HG03039 (cell line): ENCODE results near the gene AXIN1.
"Not testable (repeated sequence)": the region's sequence is repeated elsewhere in the genome, so short reads cannot be mapped to it uniquely, and the experiment has no call there.

Experiments
- ATAC-seq: cut with Tn5 transposase; IDR thresholded peaks from one replicate; pipeline ENCODE4 v1.9.1; 2021; ENCODE audit warnings: mild to moderate bottlenecking, moderate library complexity; ENCODE audit not compliant: unreplicated experiment

Gene AXIN1

DNA sequence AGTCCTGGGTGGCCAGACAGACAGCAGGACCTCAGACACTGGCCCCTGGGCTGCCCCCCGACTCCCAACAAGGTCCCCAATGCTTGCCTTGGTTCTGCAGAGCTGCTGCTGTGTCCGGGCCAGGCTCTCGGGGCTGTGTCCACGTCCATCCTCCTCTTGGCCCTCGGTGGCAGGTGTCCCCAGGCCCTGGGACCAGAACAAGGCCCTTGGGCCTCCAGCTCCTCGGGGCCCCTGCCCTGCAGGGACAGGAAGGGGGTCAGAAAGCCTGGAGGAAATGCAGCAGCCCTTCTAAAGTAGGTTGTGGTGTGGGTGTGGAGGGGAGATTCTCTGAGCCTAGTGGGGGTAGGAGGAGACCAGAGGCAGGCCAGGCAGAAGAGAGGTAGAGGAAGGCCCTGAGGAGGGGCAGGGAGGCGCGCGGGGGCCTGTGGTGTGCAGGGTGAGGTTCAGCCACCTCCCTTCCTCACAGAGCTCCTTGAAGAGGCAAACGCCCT lies 2.5 kb upstream of the AXIN1 start:
- no peak for ATAC-seq

- no peak for ATAC-seq
These were observed 1.9 kb upstream of the AXIN1 start for GRCh38 chr16:354291-354881.

DNA sequence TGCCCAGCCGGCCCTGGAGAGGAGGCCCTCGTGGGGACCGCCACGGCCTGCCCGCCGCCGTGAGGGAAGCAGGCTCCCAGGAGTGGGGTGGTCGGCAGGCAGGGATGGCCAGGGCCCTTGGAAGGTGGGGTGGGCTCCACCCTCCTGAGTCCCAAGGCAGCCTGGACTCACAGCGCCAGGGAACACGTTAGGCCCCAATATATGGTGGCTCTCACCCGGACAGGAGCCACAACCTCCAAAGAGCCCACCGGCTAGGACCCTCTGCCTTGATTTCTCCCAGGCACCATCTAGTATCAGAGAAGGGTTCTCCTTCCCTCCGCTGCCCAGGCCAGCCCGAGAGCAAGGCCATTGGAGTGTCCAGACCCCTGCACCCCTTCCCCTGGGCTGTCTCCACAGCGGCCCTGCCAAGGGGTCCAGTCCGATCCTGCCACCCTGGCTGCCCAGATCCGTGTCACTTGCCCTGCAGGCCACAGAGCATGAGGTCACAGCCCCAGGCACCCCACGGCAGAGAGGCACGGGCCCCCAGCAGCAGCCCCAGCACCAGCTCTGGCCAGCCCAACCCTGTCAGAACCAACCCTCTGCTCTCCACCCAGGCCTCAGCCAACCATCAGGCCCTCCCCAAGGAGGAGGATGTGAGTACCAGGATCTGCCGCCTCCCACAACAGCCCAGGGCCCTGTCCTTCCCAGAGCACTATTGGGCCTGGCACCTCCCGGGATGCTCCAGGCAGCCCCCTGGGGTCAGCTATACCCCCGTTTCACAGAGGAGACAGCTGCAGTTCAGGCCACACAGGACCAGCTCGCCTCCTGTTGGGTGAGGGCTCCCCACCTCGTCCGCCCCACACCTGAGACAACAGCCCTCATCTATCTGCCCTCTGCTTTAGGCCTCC lies 1.1 kb upstream of the AXIN1 start:
- no peak for ATAC-seq

DNA sequence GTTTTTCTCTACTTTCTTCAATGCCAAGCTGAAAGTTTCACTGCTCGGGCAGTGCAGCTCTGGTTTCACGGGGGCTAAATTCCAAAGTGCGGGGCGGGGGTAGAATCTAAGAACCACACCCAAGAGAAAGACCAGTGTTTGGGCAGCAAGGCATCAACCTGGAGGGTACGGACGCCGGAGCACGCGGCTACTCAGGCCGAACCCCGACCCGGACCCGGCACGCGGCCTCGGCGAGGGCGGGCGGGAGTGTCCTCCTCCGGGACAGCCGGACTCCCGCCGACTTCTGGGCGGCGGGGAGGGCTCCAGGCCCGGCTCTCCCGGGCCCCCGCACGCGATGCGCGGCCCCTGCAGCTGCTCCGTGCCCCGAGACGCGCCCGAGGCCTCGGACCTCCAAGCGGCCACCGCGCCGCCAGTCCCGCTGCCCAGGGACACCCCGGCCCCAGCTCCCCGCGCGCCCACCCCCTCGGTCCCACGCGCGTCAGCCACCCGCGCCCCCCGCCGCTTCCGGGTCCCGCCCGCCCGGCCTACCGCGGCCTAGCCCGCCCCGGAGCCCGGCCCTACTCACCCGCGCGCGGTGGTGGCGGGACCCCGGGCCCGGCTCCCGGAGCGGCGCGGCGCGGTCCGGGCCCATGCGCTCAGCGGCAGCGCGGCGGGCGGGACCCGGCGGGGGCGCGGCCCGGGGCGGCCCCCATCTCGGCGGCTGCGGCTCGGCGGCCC lies 561 bp downstream of the AXIN1 start:
- ATAC-seq, result peak; percentile 22

DNA sequence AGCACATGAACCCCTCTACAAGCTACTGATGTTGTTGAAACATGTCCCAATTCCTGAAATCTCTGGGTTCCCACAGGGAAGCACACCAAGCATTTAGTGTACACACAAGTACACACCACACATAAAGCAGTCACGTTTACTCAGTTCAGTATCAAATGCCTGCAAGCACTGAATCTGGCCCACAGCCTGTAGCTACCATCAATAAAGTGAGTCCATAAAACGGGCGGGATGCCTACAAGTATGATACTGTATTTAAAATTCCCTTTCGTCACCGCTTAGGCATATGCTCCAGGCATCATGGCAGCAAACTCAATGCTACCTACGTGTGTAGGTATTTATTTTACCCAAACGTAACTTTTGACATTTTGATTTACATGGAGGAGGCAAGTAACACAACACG lies 2.3 kb downstream of the AXIN1 start:
- no peak for ATAC-seq

GRCh38 chr16:349211-349610 lies 3.3 kb downstream of the AXIN1 start:
- ATAC-seq, result no peak

GRCh38 chr16:348495-348894 lies 4.0 kb downstream of the AXIN1 start:
- not testable (repeated sequence) for ATAC-seq

DNA sequence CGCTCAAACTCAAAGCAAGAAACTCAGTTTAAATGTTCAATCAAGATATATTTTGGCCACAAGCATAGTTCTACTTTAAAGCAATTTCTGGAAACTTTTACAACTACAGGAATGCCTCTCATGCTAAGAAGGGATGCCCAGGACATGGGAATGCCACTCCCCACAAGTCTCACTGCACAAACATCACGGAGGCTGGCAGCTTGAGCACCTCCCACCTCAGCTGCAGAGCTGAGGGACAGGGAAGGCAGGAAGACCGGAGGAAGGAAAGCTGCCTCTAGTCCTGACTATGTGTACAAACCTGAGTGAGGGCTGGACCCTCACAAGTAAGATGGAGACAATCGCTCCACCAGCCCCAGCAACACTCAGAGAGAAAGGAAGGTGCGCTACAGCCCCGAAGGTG lies 5.3 kb downstream of the AXIN1 start:
- no peak for ATAC-seq

DNA sequence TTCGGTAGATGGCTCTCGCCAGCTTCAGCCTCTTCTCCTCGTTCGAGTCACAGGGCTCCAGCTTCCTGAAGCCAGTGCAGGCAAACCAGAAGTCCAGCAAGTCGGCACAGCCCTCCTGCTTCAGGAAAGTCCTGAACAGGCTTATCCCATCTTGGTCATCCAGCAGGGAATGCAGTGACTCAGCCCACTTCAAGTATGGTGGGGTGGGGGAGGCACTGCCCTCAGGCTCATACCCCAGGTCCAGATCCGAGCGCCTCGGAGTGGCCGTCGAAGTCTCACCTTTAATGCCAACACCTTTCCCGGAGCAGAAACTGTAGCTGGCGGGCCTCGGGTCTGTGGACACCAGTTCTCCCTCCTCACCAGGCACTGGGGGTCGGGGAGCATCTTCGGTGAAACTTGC lies 5.9 kb downstream of the AXIN1 start:
- ATAC-seq, result no peak

DNA sequence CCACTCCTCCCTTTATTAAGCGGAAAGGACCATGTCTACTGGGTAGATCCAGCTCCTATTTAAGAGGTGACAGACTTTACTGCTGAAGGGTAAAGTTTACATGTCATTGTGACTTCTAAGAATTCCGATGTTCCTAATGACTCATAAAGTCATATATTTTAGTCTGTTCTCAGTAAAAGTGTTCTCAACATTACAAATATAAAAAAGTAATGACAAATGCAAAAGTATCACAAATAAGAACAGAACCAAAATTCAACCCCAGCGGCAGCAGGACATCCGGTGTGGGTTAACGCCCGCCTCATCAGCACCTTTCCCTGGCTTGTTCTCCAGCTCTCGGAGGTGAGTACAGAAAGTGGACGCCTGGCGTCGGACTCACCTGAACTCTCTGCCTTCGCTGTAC lies 6.8 kb downstream of the AXIN1 start:
- no peak for ATAC-seq

DNA sequence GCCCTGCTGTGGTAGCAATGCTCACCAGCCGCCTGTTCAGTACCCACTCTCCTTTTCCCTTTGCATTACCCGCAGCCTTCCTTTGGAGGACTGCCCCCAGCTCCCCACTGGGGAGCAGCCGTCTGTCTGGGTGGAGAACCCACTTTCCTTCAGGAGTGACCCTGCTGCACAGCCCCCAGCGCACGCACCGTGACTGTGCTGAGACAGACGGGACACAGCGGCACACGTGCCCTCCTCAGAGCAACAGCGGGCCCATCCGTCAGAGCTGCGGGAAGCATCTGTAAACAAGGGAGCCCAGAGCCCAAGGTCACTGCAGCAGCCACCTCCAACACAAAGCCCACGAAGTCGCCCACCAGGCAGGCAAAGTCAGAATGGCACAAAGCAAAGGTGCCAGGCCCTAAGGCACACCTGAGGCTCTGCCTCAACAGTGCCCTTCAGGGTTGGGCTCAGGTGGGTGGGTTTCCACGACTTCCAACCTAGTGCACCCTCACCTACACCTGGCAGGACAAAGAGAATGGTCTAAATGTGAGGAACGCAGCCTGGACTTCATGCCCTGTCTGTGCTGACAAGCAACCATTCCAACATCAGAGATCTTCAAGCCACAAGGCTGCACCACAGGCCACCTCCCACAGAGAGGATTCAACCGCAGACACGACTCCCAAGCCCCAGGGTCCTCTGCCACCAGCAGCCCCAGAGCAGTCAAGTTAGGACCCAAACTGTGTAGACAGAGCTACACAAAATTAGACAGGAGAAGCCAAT lies 9.9 kb downstream of the AXIN1 start:
- ATAC-seq, result no peak

DNA sequence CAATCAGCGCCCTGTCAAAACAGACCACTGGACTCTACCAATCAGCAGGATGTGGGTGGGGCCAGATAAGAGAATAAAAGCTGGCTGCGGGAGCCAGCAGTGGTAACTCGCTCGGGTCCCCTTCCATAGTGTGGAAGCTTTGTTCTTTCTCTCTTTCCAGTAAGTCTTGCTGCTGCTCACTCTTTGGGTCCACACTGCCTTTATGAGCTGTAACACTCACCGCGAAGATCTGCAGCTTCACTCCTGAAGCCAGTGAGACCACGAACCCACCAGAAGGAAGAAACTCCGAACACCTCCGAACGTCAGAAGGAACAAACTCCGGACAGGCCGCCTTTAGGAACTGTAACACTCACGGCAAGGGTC lies 10.6 kb downstream of the AXIN1 start:
- ATAC-seq, result not testable (repeated sequence)

DNA sequence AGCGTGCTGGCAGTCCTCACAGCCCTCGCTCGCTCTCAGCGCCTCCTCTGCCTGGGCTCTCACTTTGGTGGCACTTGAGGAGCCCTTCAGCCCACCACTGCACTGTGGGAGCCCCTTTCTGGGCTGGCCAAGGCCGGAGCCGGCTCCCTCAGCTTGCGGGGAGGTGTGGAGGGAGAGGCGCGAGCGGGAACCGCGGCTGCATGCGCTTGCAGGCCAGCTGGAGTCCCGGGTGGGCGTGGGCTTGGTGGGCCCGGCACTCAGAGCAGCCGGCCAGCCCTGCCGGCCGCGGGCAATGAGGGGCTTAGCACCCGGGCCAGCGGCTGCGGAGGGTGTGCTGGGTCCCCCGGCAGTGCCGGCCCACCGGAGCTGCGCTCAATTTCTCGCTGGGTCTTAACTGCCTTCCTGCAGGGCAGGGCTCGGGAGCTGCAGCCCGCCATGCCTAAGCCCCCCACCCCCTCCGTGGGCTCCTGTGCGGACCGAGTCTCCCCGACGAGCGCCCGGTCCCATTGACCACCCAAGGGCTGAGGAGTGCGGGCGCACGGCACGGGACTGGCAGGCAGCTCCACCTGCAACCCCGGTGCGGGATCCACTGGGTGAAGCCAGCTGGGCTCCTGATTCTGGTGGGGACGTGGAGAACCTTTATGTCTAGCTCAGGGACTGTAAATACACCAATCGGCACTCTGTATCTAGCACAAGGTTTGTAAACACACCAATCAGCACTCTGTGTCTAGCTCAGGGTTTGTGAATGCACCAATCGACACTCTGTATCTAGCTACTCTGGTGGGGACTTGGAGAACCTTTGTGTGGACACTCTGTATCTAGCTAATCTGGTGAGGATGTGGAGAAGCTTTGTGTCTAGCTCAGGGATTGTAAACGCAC lies 11.2 kb downstream of the AXIN1 start:
- ATAC-seq, result not testable (repeated sequence)

DNA sequence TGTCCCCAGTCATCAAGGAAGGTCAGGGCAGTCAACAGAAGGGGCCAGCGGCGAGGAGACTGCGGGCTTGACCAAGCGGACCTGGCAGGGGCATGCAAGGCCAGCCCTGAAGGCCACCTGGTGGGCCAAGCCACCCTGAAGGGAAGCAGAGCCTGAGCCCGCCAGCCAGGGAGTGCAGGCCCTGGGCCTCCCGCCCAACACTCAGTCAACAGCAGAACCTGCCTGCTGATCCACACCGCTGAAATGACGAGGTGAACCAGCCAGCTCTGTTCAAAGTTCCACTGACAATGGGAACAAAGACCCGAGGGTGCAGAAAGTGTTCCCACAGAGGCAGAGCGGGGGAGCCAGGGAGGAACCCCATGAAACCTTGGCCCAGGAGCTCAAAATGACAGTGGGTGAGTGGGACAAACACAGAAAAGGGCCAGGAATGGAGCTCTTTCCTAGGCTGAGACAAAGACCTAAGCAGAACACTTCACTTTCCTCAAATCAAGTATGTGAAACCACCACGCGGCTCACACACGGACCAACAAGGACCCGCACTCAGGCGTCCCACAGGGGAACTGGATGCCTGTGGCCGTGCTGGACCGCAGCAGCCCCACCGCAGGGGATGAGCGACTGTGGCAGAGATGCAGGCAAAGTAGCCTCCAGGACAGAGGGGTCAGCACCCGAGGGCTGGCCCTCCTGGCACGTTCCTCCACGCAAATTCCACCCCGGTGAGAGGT lies 12.0 kb downstream of the AXIN1 start:
- no peak for ATAC-seq

DNA sequence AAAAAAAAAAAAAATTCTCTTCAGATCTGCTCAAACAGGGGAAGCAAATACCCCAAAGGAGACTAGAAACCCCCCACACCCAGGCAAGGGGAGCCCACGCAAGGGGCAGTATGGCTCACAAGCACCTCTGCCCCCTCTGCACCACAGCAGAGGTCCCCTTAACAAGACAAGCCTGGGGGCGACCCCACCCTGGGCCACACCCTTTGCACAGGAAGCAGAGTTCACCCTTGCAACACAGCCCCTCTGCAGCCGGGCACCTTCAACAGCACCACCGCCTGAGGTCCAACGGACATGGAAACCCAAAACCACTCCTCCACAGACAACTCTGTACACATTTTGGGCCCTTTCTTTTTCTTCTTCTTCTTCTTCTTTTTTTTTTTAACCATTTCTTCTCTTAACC lies 12.8 kb downstream of the AXIN1 start:
- ATAC-seq, result no peak

- ATAC-seq, result no peak
These were observed 14.4 kb downstream of the AXIN1 start for GRCh38 chr16:337975-338575.

- ATAC-seq, result no peak
These were observed 15.1 kb downstream of the AXIN1 start for GRCh38 chr16:337437-337836.

DNA sequence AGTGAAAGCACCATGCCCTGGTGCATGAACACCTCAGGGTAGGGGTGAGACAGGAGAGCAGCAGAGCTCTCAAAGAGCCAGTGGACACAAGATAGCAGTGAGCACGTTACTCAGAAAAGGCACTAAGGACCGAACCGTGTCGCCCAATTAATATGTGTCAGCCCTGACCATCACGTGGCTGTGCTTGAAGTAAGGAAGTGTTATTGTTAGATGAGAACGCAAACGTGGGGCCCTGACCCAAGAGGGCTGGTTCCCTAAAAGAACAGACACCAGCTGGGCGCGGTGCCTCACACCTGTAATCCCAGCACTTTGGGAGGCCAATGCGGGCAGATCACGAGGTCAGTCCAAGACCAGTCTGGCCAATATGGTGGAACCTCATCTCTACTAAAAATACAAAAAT lies 16.3 kb downstream of the AXIN1 start:
- no peak for ATAC-seq
